Naive thymus-derived CD4-positive, alpha-beta T cell (primary cell): Measurements from ENCODE around the gene PLEKHO2. TPM values are rescaled to one million over a fixed set of nuclear protein-coding genes. Genes with fewer than 3 reads are reported as not detected.
A peak's percentile ranks its signal among the peaks of the same experiment; 100 is the strongest.

Experiments used
- ATAC-seq: fragments of 150-1000 bp; cut with Tn5 transposase; 2 replicates; pipeline ENCODE4 v1.10.0; 2021; ENCODE audit warnings: mild to moderate bottlenecking, moderate library complexity
- CTCF ChIA-PET: fragments of 350-600 bp; sonication (Branson Sonifier 250); formaldehyde crosslinking; loops from one replicate; lab custom pipeline; 2021; ENCODE audit warnings: antibody characterized with exemption; lab: Charles Lee
- POLR2A ChIA-PET: fragments of 350-600 bp; sonication (Branson Sonifier 250); formaldehyde crosslinking; loops from one replicate; lab custom pipeline; 2021; ENCODE audit warnings: antibody characterized with exemption, inconsistent platforms; lab: Charles Lee
- DNase-seq, 9 donors: peaks; one replicate each; pipeline versions ENCODE4 v3.0.0 to v3.0.0-alpha.2; 2020 to 2022; ENCODE audit warnings: mixed read lengths in 1 of 9
- H3K27ac ChIP-seq: one replicate; pipeline ENCODE4 v1.7.0; 2013; ENCODE audit warnings: mild to moderate bottlenecking, low read depth, low read length, moderate library complexity
- H3K27me3 ChIP-seq, 2 donors: one replicate each; pipeline ENCODE4 v1.7.0; 2013; ENCODE audit warnings: low read length in 2 of 2, mild to moderate bottlenecking in 2 of 2, moderate library complexity in 2 of 2; ENCODE audit not compliant: control insufficient read depth in 2 of 2, insufficient read depth in 2 of 2
- H3K36me3 ChIP-seq, 3 experiments: 1 replicate in 2 of 3; 2 replicates in 1 of 3; pipeline ENCODE4 v1.7.0; 2013; ENCODE audit warnings: low read length in 3 of 3, mild to moderate bottlenecking in 3 of 3, moderate library complexity in 1 of 3; ENCODE audit not compliant: insufficient read depth in 3 of 3, control insufficient read depth in 2 of 3
- H3K4me1 ChIP-seq, 2 donors: one replicate each; pipeline ENCODE4 v1.7.0; 2013; ENCODE audit warnings: low read length in 2 of 2, mild to moderate bottlenecking in 2 of 2, moderate library complexity in 1 of 2; ENCODE audit not compliant: control insufficient read depth in 2 of 2, insufficient read depth in 2 of 2
- H3K4me3 ChIP-seq: 2 replicates; pipeline ENCODE4 v1.7.0; 2013; ENCODE audit warnings: mild to moderate bottlenecking, low read length
- H3K9me3 ChIP-seq, 3 experiments: 1 replicate in 2 of 3; 2 replicates in 1 of 3; pipeline ENCODE4 v1.7.0; 2013; ENCODE audit warnings: low read length in 3 of 3; ENCODE audit not compliant: control insufficient read depth in 2 of 3
- H3K27ac Mint-ChIP-seq, 9 donors: one replicate each; pipeline ENCODE4 v1.8.0; 2020 to 2022; ENCODE audit warnings: mixed read lengths in 9 of 9, mild to moderate bottlenecking in 8 of 9, moderate library complexity in 5 of 9, inconsistent platforms in 2 of 9
- H3K27me3 Mint-ChIP-seq, 5 donors: one replicate each; pipeline ENCODE4 v1.8.0; 2021 to 2022; ENCODE audit warnings: mixed read lengths in 5 of 5, mild to moderate bottlenecking in 1 of 5
- H3K36me3 Mint-ChIP-seq, 5 donors: one replicate each; pipeline ENCODE4 v1.8.0; 2020 to 2022; ENCODE audit warnings: mixed read lengths in 5 of 5, mild to moderate bottlenecking in 3 of 5, inconsistent platforms in 1 of 5
- H3K4me1 Mint-ChIP-seq, 7 donors: one replicate each; pipeline ENCODE4 v1.8.0; 2020 to 2022; ENCODE audit warnings: mixed read lengths in 7 of 7, mild to moderate bottlenecking in 3 of 7, inconsistent platforms in 1 of 7
- H3K4me3 Mint-ChIP-seq, 10 donors: one replicate each; pipeline ENCODE4 v1.8.0; 2020 to 2022; ENCODE audit warnings: mild to moderate bottlenecking in 10 of 10, mixed read lengths in 10 of 10, moderate library complexity in 6 of 10, inconsistent platforms in 2 of 10
- H3K9me3 Mint-ChIP-seq, 11 donors: one replicate each; pipeline ENCODE4 v1.8.0; 2020 to 2022; ENCODE audit warnings: mixed read lengths in 11 of 11, mild to moderate bottlenecking in 4 of 11, inconsistent platforms in 1 of 11, moderate library complexity in 1 of 11
- intact Hi-C, 2 donors: fragments of 100-400 bp; cut with micrococcal nuclease; formaldehyde crosslinking; loops; one replicate each; pipeline ENCODE4 v1.15.1; 2023
- polyA plus RNA-seq, 2 donors: library from polyadenylated mRNA; unstranded; fragments of 300-500 nt; fragmentation: Illumina TruSeq; gene quantifications; one replicate each; pipeline ENCODE4 v1.2.3, GENCODE V29; 2021
- total RNA-seq, 6 experiments: library from RNA in 5 of 6; stranded (reverse) in 5 of 6; gene quantifications; 1 replicate in 5 of 6; 2 replicates in 1 of 6; pipeline ENCODE4 v1.2.3 and lab custom pipeline; 2021 to 2026

PLEKHO2 gene
- total and polyA plus RNA-seq, 7 experiments from 2014 or later = 8.6 to 52.3 (median 14.0) TPM

- Mint-ChIP-seq H3K9me3 (no peaks in the 10 kb centered on the region), H3K27me3 (peaks cover 8 to 24% (median 19%) of the 10 kb centered on the region in 5 donors), H3K27ac (peak overlapping the region in 1 of 9 donors; percentile 18), H3K4me1 (peaks cover 0 to 27% (median 6%) of the 10 kb centered on the region in 7 donors), H3K36me3 (no peaks in the 10 kb centered on the region), H3K4me3 (peak overlapping the region; percentile 12 to 77 (median 37))
- Histone ChIP-seq H3K9me3 (no peaks in the 10 kb centered on the region), H3K4me1 (no peaks in the 10 kb centered on the region), H3K4me3 (no peak overlapping the region), H3K36me3 (no peaks in the 10 kb centered on the region), H3K27me3 (no peaks in the 10 kb centered on the region), H3K27ac (no peak overlapping the region)
- CTCF ChIA-PET = interaction anchor here (0.8 kb wide), 1 partner anchor 226 kb away, joined by 4 read pairs; no protein-coding TSS in a partner anchor
- no peak for DNase-seq
- intact Hi-C loops = no loop called here
- POLR2A ChIA-PET = no interaction called here
- ATAC-seq = no peak
These were observed 70.9 kb downstream of the PLEKHO2 start for GRCh38 chr15:64912379-64913325.

- Mint-ChIP-seq H3K4me3 (no peak overlapping the region), H3K27ac (no peak overlapping the region), H3K4me1 (peaks cover 0 to 26% (median 6%) of the 10 kb centered on the region in 7 donors), H3K27me3 (peaks cover 7 to 14% (median 10%) of the 10 kb centered on the region in 5 donors), H3K36me3 (no peaks in the 10 kb centered on the region), H3K9me3 (no peaks in the 10 kb centered on the region)
- H3K4me1 ChIP-seq = no peaks in the 10 kb centered on the region
- H3K27me3 ChIP-seq = no peaks in the 10 kb centered on the region
- no peak overlapping the region for H3K4me3 ChIP-seq
- ATAC-seq (no peak), DNase-seq (no peak)
- ChIA-PET POLR2A (no interaction called here), CTCF (no interaction called here)
- no peaks in the 10 kb centered on the region for H3K36me3 ChIP-seq
- intact Hi-C loops = no loop called here
- no peak overlapping the region for H3K27ac ChIP-seq
- H3K9me3 ChIP-seq = no peaks in the 10 kb centered on the region
These were observed 74.0 kb downstream of the PLEKHO2 start for GRCh38 chr15:64915518-64916227.

GRCh38 chr15:64916365-64916764, 74.7 kb downstream of the PLEKHO2 start:
- ChIA-PET POLR2A (interaction anchor here (0.6 to 0.7 kb wide), 2 partner anchors 24 to 699 kb away, joined by 4 to 5 read pairs; no protein-coding TSS in a partner anchor), CTCF (no interaction called here)
- no peak overlapping the region for H3K27ac Mint-ChIP-seq
- no peaks in the 10 kb centered on the region for H3K36me3 Mint-ChIP-seq
- H3K9me3 Mint-ChIP-seq = no peaks in the 10 kb centered on the region
- no peaks in the 10 kb centered on the region for H3K27me3 ChIP-seq
- H3K4me1 ChIP-seq = no peaks in the 10 kb centered on the region
- ATAC-seq (no peak), DNase-seq (no peak)
- H3K27ac ChIP-seq = no peak overlapping the region
- intact Hi-C loops = no loop called here
- peaks cover 0 to 20% (median 2%) of the 10 kb centered on the region in 7 donors for H3K4me1 Mint-ChIP-seq
- no peak overlapping the region for H3K4me3 Mint-ChIP-seq
- no peaks in the 10 kb centered on the region for H3K9me3 ChIP-seq
- H3K4me3 ChIP-seq = no peak overlapping the region
- peaks cover under 1 to 7% (median 4%) of the 10 kb centered on the region in 5 donors for H3K27me3 Mint-ChIP-seq
- H3K36me3 ChIP-seq = no peaks in the 10 kb centered on the region

- H3K27me3 ChIP-seq = no peaks in the 10 kb centered on the region
These were observed 75.5 kb downstream of the PLEKHO2 start for GRCh38 chr15:64917211-64917610.

More at GRCh38 chr15:64917211-64917610, 75.5 kb downstream of the PLEKHO2 start:
- H3K36me3 Mint-ChIP-seq = no peaks in the 10 kb centered on the region
- H3K27me3 Mint-ChIP-seq = peaks cover 0 to 5% (median 2%) of the 10 kb centered on the region in 5 donors
- intact Hi-C loops = no loop called here
- no peaks in the 10 kb centered on the region for H3K9me3 Mint-ChIP-seq
- POLR2A ChIA-PET = interaction anchor here (0.6 kb wide), 1 partner anchor 106 kb away, joined by 3 read pairs; no protein-coding TSS in a partner anchor
- Histone ChIP-seq H3K27ac (no peak overlapping the region), H3K9me3 (no peaks in the 10 kb centered on the region), H3K4me1 (no peaks in the 10 kb centered on the region), H3K36me3 (no peaks in the 10 kb centered on the region), H3K4me3 (no peak overlapping the region)
- H3K27ac Mint-ChIP-seq = no peak overlapping the region
- DNase-seq = no peak
- peaks cover 0 to 15% (median 0%) of the 10 kb centered on the region in 7 donors for H3K4me1 Mint-ChIP-seq
- H3K4me3 Mint-ChIP-seq = peak overlapping the region in 1 of 10 donors; percentile 3
- CTCF ChIA-PET = no interaction called here
- ATAC-seq = no peak

Other genes with a start within 250 kb of the PLEKHO2 start
- 1 to 10 TPM in 1 of 5 experiments, not detected in 4; 1.2 TPM for gene RBPMS2, start 66.3 kb upstream of the PLEKHO2 start, total RNA-seq
- not detected for gene RBPMS2, start 66.3 kb upstream of the PLEKHO2 start, polyA plus RNA-seq
- 10 to 100 TPM in 1 of 5 experiments, 1 to 10 TPM in 1, under 1 TPM in 1, not detected in 2; 0.34 to 30.2 (median 1.0) TPM for gene PIF1, start 16.3 kb upstream of the PLEKHO2 start, total RNA-seq
- not detected for gene PIF1, start 16.3 kb upstream of the PLEKHO2 start, polyA plus RNA-seq
- gene ANKDD1A, start 70.0 kb downstream of the PLEKHO2 start, total RNA-seq = 1 to 10 TPM; 3.3 to 9.3 (median 4.0) TPM
- 1 to 10 TPM in 1 of 2 donors, under 1 TPM in 1; 0.20 to 2.0 TPM for gene ANKDD1A, start 70.0 kb downstream of the PLEKHO2 start, polyA plus RNA-seq
- gene SPG21, start 148.0 kb downstream of the PLEKHO2 start, total RNA-seq = 10 to 100 TPM; 42.5 to 72.3 (median 60.0) TPM
- 100 to 1,000 TPM; 123 to 140 TPM for gene SPG21, start 148.0 kb downstream of the PLEKHO2 start, polyA plus RNA-seq
- gene MTFMT, start 187.7 kb downstream of the PLEKHO2 start, total RNA-seq = 10 to 100 TPM in 4 of 5 experiments, 1 to 10 TPM in 1; 7.1 to 24.8 (median 12.7) TPM
- gene MTFMT, start 187.7 kb downstream of the PLEKHO2 start, polyA plus RNA-seq = 10 to 100 TPM; 19.7 to 21.5 TPM
- not detected for gene SLC51B, start 203.5 kb downstream of the PLEKHO2 start, total RNA-seq
- not detected for gene SLC51B, start 203.5 kb downstream of the PLEKHO2 start, polyA plus RNA-seq
- not detected for gene RASL12, start 226.1 kb downstream of the PLEKHO2 start, total RNA-seq
- not detected for gene RASL12, start 226.1 kb downstream of the PLEKHO2 start, polyA plus RNA-seq
- not detected for gene KBTBD13, start 234.8 kb downstream of the PLEKHO2 start, total RNA-seq
- gene KBTBD13, start 234.8 kb downstream of the PLEKHO2 start, polyA plus RNA-seq = not detected